ENCODE measurements around the gene SLC25A22.
A peak's percentile ranks its signal among the peaks of the same experiment; 100 is the strongest.

Gene SLC25A22

GRCh38 chr11:773425-773824 lies 24.7 kb downstream of the SLC25A22 start:
- DNase-seq (ENCODE audit: low read depth in 2 of 2): no peak

DNA sequence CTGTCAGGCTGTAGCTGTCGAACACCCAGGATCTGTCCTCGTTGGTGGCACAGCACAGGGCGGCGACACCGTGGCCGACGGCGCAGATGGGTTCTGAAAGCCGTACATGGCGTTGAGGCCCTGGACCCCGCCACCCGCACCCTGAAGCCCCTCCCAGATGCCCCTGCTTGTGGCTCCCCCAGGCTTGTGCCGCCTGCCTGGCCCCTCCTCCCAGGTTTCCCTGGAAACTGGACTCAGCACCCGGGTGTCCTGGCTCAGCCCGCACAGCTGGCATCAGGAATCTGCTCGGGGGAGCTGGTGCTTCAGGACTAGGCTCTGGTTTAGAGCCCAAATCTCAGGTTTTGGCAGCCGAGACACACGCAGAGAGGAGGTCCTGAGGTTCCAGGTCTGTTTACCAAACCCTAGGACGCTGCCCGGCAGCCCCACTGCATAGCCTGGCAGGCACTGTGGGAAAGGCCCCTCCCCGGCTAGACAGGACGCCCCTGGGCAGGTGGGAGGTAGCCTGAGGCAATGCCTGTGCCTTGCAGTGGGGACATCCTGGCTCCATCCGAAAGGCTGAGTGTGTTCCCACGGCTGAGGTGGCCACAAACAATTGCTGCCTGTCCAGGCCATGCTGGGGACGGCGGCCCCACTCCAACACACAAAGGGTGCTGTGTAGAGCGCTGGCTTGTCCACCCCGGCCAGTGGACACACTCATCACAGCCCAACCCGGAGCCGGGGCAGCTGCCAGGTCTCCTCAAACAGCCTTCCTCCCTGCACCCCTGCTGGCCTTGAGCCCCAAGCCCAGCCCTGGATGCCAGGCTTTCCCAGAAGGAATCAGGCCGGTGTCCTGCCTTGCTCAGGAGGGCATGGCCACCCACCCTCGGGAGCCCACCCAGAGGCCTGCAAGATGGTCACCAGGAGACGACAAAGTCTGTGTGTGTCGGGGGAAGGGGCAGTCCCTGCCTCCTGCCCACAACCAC lies 25.4 kb downstream of the SLC25A22 start:
- no peak for DNase-seq (ENCODE audit: low read depth in 2 of 2)

DNA sequence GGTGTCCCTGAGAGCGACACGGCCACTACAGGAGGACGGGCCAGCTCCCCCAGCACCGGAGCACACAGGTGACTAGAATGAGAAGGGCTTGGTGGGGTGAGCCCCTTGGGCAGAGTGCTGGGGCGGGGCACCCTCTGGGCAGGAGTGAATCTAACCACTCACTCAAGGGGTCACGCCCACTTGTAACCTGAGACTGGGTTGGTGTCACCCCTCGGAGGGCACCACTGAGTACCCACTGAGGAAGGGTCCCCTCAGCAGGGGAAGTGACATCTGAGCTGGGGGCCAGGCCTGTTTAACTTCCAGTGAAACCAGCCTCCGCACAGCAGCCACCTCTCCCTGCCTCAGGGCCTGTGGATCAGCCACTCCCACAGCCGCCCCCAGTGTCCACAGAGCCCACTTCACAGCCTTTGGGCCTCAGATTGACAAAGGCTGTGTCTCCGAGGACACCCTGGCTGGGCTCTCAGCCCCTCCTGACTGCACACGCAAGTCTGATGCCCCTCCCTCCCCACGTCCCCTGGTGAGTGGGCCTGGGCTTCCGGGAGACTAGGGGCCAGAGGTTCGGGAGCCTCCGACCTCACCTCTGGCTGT lies 26.4 kb downstream of the SLC25A22 start:
- DNase-seq (ENCODE audit: low read depth in 2 of 2): no peak

DNA sequence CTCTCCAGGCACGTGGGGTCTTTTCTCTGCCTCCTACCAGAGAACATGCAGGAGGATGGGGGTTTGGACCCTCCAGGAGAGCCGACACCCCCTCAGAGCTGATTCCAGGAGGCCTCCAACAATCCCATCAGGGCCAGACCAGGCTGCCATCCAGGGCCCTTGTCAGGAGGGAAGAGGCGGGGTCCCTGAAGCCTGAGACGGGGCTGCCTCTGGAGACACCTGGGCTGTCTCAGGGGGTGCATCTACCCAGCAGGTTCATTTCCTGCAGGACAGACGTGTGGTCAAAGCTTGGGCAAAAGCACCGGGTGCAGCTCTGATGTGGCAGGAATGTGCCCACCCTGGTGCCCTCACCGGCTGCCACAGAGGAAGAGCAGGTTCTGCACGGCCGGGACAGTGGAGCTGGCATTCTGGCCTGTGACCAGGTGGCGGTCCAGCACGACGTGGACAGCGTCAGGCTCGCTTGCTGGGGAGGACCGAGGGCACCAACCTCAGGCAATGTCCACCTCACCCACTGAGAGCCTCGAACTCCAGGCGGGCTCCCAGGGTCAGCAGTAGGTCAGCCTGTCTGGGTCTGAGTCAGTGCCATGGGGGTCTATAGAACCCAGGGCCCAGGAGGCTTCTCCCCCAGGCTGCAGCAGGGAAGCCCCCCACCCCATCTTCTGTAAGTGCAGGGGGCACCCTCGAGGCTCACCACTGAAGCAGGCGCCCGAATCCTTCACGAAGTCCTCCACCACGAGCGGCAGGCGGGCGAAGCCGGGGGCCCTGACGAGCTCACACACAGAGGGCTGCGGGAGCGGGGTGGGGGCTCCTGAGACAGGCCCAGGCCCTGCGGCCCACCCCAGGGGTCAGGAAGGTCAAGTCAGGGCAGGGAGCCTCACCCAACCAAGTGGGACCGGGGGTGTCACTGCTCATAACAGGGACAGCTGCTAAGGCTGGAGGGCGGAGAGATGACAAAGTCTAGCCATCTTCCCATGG lies 27.2 kb downstream of the SLC25A22 start:
- DNase-seq (ENCODE audit: low read depth in 2 of 2): no peak

GRCh38 chr11:769887-770641 lies 28.0 kb downstream of the SLC25A22 start:
- DNase-seq (ENCODE audit: low read depth in 2 of 2): no peak

DNA sequence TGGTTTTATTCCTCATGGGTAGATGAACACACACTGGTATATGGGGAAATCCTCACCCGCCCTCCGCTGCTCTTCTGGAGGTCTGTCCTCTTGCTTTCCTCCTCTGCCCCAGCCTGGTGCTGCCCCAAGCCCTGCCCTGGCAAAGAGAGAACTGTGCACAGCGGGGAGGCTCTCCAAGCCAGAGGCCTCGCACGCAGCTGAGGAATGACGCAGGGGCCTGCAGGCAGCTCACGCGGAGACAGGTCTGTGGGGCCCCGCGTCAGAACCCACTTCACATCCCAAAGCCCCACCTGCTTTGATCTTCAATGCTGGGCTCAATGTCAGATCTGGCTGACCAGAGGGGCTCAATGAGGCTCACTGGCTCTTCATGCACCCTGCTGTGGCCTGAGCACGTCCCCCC lies 30.8 kb downstream of the SLC25A22 start:
- DNase-seq (ENCODE audit: low read depth in 2 of 2): no peak

- DNase-seq (ENCODE audit: low read depth in 2 of 2): no peak
Observed at GRCh38 chr11:766936-767210, 31.2 kb downstream of the SLC25A22 start.

GRCh38 chr11:766106-766935 lies 31.8 kb downstream of the SLC25A22 start:
- no peak for DNase-seq (ENCODE audit: low read depth in 2 of 2)

DNA sequence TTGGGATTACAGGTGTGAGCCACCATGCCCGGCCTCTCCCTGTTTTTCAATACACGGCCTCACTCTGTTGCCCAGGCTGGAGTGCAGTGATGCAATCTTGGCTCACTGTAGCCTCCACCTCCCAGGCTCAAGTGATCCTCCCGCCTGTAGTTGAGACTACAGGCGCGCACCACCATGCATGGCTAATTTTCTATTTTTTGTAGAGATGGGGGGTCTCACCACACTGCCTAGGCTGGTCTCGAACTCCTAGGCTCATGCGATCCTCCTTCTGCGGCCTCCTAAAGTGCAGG lies 32.3 kb downstream of the SLC25A22 start:
- DNase-seq (ENCODE audit: low read depth in 2 of 2): no peak

GRCh38 chr11:765025-765801 lies 32.9 kb downstream of the SLC25A22 start:
- peak; percentile 33 to 51 for DNase-seq (ENCODE audit: low read depth in 2 of 2)

- no peak for DNase-seq (ENCODE audit: low read depth in 2 of 2)
Observed at GRCh38 chr11:764322-765024, 33.6 kb downstream of the SLC25A22 start.

DNA sequence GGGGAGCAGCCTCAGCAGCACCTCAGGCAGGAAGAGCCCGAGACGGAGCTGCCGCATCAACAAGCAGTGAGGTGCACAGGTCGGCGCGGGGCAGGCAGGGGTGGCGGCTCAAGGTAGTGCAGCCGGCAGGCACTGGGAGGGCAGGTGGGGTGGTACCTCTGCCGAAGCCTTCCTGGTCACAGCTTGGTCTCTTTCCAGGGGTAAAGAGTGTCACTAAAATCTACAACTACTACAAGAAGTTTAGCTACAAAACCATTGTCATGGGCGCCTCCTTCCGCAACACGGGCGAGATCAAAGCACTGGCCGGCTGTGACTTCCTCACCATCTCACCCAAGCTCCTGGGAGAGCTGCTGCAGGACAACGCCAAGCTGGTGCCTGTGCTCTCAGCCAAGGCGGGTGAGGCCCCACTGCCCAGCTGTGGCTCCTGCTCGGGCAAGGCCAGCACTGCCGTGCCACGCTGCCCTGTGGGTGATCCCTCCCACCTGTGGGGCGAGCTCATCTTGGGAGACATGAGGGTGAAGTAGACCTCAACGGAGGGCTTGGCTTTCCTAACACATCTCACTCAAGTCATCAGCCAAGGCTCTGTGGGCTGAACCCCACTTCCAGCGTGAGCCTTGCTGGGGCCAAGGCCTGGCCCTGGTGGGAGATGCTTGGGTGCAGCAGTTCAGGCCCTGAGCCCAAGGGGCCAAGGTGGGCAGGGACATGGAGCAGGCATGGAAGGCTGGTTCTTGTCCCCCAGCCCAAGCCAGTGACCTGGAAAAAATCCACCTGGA lies 34.3 kb downstream of the SLC25A22 start:
- DNase-seq (ENCODE audit: low read depth in 2 of 2): no peak

DNA sequence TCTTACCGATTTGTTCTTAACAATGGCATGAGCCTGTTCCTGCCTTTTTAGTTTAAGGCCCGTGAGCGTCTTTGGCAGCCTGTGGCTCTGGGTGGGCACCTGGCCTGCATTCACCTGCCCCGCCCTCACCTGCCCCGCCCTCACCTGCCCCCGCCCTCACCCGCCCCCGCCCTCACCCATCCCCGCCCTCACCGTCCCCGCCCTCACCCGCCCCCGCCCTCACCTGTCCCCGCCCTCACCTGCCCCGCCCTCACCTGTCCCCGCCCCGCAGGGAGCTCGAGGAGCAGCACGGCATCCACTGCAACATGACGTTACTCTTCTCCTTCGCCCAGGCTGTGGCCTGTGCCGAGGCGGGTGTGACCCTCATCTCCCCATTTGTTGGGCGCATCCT lies 35.0 kb downstream of the SLC25A22 start:
- no peak for DNase-seq (ENCODE audit: low read depth in 2 of 2)

- no peak for DNase-seq (ENCODE audit: low read depth in 2 of 2)
Observed at GRCh38 chr11:762421-763072, 35.5 kb downstream of the SLC25A22 start.

GRCh38 chr11:761526-762108 lies 36.5 kb downstream of the SLC25A22 start:
- DNase-seq (ENCODE audit: low read depth in 2 of 2): no peak

- no peak for DNase-seq (ENCODE audit: low read depth in 2 of 2)
Observed at GRCh38 chr11:760236-760635, 37.8 kb downstream of the SLC25A22 start.

DNA sequence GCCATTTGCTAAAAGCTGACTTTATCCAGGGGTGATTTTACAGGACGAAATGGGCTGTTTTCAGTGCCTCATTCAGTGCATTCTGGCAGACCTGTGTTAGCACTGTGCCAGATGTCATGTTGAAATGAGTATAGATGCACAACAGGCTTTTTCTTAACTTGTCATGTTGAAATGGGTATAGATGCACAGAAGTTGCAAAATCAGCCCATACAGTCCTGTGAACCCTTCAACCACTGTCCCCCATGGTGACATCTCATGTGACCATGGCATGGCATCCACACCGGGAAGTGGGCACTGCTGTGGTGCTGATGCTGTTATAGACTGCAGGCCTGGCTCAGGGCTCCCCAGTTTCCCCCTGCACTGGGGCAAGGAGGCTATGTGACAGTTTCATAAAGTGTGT lies 48.4 kb downstream of the SLC25A22 start:
- DNase-seq (ENCODE audit: low read depth in 2 of 2): no peak

DNA sequence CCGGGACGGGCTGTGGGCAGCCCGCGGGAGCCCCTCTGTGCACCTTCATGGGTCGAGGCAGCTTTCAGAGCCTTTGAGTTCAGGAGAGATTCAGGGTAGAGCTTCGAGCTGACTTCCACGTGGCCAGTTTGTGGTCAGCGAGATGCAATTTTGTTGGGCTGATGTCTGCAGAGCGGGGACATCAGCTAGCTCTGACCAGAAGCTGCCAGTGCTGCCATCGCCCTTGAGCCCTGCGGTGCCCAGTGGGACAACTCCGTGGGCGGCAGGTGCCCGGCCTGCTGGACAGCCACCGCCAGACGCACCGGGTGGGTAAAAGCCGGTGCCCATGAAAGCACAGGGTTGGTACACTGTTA lies 50.1 kb downstream of the SLC25A22 start:
- no peak for DNase-seq (ENCODE audit: low read depth in 2 of 2)

Data from stimulated activated CD8-positive, alpha-beta memory T cell treated with anti-CD3 and anti-CD28 coated beads, Interleukin-2, amount 100 ng/mL, for 1 hour (primary cell).